HepG2 (cell line): ENCODE results near the gene GPR37L1. TPM values are rescaled to one million over a fixed set of nuclear protein-coding genes. Genes with fewer than 3 reads are reported as not detected.
A peak's percentile ranks its signal among the peaks of the same experiment; 100 is the strongest.

Source experiments
- CREB3 ChIP-seq: sonication (generic); formaldehyde crosslinking; IDR thresholded peaks from 2 replicates; pipeline ENCODE4 v1.5.0; 2020; ENCODE audit warnings: missing genetic modification reagents
- FUBP1 ChIP-seq: sonication (generic); formaldehyde crosslinking; IDR thresholded peaks from 2 replicates; pipeline ENCODE4 v1.5.1; 2020; ENCODE audit warnings: missing genetic modification reagents, mild to moderate bottlenecking, borderline replicate concordance
- JUND ChIP-seq: sonication (generic); formaldehyde crosslinking; IDR thresholded peaks from 2 replicates; pipeline ENCODE4 v1.8.0; 2022; ENCODE audit warnings: mild to moderate bottlenecking, missing genetic modification reagents
- PRDM4 ChIP-seq: sonication (generic); formaldehyde crosslinking; IDR thresholded peaks from 2 replicates; pipeline ENCODE4 v1.9.0; 2021; ENCODE audit warnings: missing genetic modification reagents, borderline replicate concordance
- PREB ChIP-seq: sonication (generic); formaldehyde crosslinking; IDR thresholded peaks from 2 replicates; pipeline ENCODE4 v1.4.0; 2020; ENCODE audit warnings: missing genetic modification reagents
- RAD21 ChIP-seq: fragments of 450-650 bp; formaldehyde crosslinking; IDR thresholded peaks from 2 replicates; pipeline ENCODE4 v1.5.0; 2020; ENCODE audit warnings: mild to moderate bottlenecking
- SIN3B ChIP-seq: fragments of 150-350 bp; IDR thresholded peaks from 2 replicates; pipeline ENCODE4 v1.6.1; 2014; ENCODE audit warnings: low read length
- ZBTB20 ChIP-seq: sonication (generic); formaldehyde crosslinking; IDR thresholded peaks from 2 replicates; pipeline ENCODE4 v1.8.1; 2023; ENCODE audit warnings: missing genetic modification reagents, low read depth, mild to moderate bottlenecking, borderline replicate concordance
- ZBTB34 ChIP-seq: sonication (generic); formaldehyde crosslinking; IDR thresholded peaks from 2 replicates; pipeline ENCODE4 v1.8.0; 2022; ENCODE audit warnings: mild to moderate bottlenecking, missing genetic modification reagents
- ZBTB4 ChIP-seq: sonication (generic); formaldehyde crosslinking; IDR thresholded peaks from 2 replicates; pipeline ENCODE4 v1.4.0; 2020; ENCODE audit warnings: missing genetic modification reagents, mild to moderate bottlenecking, borderline replicate concordance
- ZGPAT ChIP-seq: IDR thresholded peaks from 2 replicates; pipeline ENCODE4 v1.6.1; 2016; ENCODE audit warnings: mild to moderate bottlenecking
- ZNF20 ChIP-seq: sonication (generic); formaldehyde crosslinking; IDR thresholded peaks from 2 replicates; pipeline ENCODE4 v1.4.0; 2020; ENCODE audit warnings: mild to moderate bottlenecking, moderate library complexity, missing genetic modification reagents
- ZNF260 ChIP-seq: sonication (generic); formaldehyde crosslinking; IDR thresholded peaks from 2 replicates; pipeline ENCODE4 v1.4.0; 2020; ENCODE audit warnings: missing genetic modification reagents, low read depth, mild to moderate bottlenecking, borderline replicate concordance
- polyA plus RNA-seq, 8 experiments: library from polyadenylated mRNA; depleted of rRNA in 3 of 8; stranded (reverse) in 7 of 8; unstranded in 1 of 8; fragments of >200 nt; fragmentation: Illumina TruSeq in 4 of 8; extraction: Trizol in 4 of 8; gene quantifications; 2 replicates each; pipeline versions ENCODE4 v1.2.1 to v1.2.3, GENCODE V29; 2011 to 2016; ENCODE audit warnings: low read depth in 4 of 8, missing spikeins in 1 of 8, mixed read lengths in 1 of 8; ENCODE audit not compliant: insufficient read depth in 1 of 8
- total RNA-seq, 5 experiments: library from RNA; depleted of rRNA; stranded (reverse); fragments of >200 nt; fragmentation: Illumina TruSeq; extraction: Trizol; gene quantifications; 2 replicates each; pipeline ENCODE4 v1.2.3, GENCODE V29; 2016; ENCODE audit warnings: low read depth in 1 of 5

The GPR37L1 gene
- total and polyA plus RNA-seq, 2 of the 13 experiments (the other 11 are each of a cell fraction or from before 2014, with no cell fraction given): 0.13 TPM; not detected in 1

- TF ChIP-seq ZBTB4 (CRISPR knock-in tag): no peak
- TF ChIP-seq CREB3 (CRISPR knock-in tag): no peak
- TF ChIP-seq ZBTB20 (CRISPR knock-in tag): no peak; the same call in none of the 2 replicates
- no peak for TF ChIP-seq ZNF260 (CRISPR knock-in tag)
- no peak for TF ChIP-seq PRDM4 (CRISPR knock-in tag)
- no peak for TF ChIP-seq FUBP1 (CRISPR knock-in tag)
- TF ChIP-seq RAD21 (CRISPR knock-in tag): peak; percentile 23; the same call in 1 of the 2 replicates
- peak; percentile 13; the same call in 1 of the 2 replicates for TF ChIP-seq ZBTB34 (CRISPR knock-in tag)
- no peak for TF ChIP-seq ZNF20
- TF ChIP-seq ZGPAT (CRISPR knock-in tag): peak; percentile 63; the same call in 1 of the 2 replicates
- TF ChIP-seq SIN3B: no peak
- TF ChIP-seq PREB: no peak
- TF ChIP-seq JUND (CRISPR knock-in tag): no peak
Observed at GRCh38 chr1:202084791-202085681, 37.7 kb upstream of the GPR37L1 start (continued).
